ENCODE measurements around the gene ADARB2.
A peak's percentile ranks its signal among the peaks of the same experiment; 100 is the strongest.

The ADARB2 gene

GRCh38 chr10:1499359-1499957 lies 237.9 kb downstream of the ADARB2 start (continued):
- TF ChIP-seq ZSCAN30 (tag by site-specific recombination; IDR thresholded peaks at IDR 0.05) (no peak), ZNF664 (tag by site-specific recombination; IDR thresholded peaks at IDR 0.05) (no peak), ZNF76 (tag by site-specific recombination; IDR thresholded peaks at IDR 0.05; ENCODE audit: borderline replicate concordance, low read depth) (peak; percentile 53; the same call in 1 of the 2 replicates), KLF10 (tag by site-specific recombination; IDR thresholded peaks at IDR 0.05) (no peak), ATF2 (tag by site-specific recombination; IDR thresholded peaks at IDR 0.05; ENCODE audit: low read depth) (peak; percentile 83), SCRT2 (tag by site-specific recombination; IDR thresholded peaks at IDR 0.05) (peak; percentile 95), ZNF133 (tag by site-specific recombination; IDR thresholded peaks at IDR 0.05) (no peak), PATZ1 (tag by site-specific recombination; IDR thresholded peaks at IDR 0.05) (0 out of 2 replicates have a peak, but pooled peaks have one; percentile 22), GLIS1 (tag by site-specific recombination; IDR thresholded peaks at IDR 0.05) (no peak), SP7 (tag by site-specific recombination; IDR thresholded peaks at IDR 0.05) (peak; percentile 77; the same call in 1 of the 2 replicates), ZBTB8A (tag by site-specific recombination; IDR thresholded peaks at IDR 0.05) (no peak), SCRT1 (tag by site-specific recombination; IDR thresholded peaks at IDR 0.05; ENCODE audit: borderline replicate concordance) (no peak), ZBTB11 (tag by site-specific recombination; conservative IDR thresholded peaks at IDR 0.05; ENCODE audit: low read depth) (no peak), EGR2 (tag by site-specific recombination; IDR thresholded peaks at IDR 0.05; ENCODE audit: low read depth) (peak; percentile 18; the same call in 1 of the 2 replicates), ZNF324 (tag by site-specific recombination; IDR thresholded peaks at IDR 0.05) (no peak; the same call in 1 of the 2 replicates), YY1 (tag by site-specific recombination; IDR thresholded peaks at IDR 0.05) (no peak)

- Histone ChIP-seq H3K4me3 (ENCODE audit: low read depth, low read length) (no peak overlapping the region), H3K36me3 (ENCODE audit: control insufficient read depth in 2 of 2, insufficient read depth in 1 of 2, low read length in 2 of 2) (no peaks in the 10 kb centered on the region), H3K4me1 (ENCODE audit: control insufficient read depth, insufficient read depth, low read length) (no peaks in the 10 kb centered on the region), H3K27ac (ENCODE audit: extremely low read depth, low read depth, low read length) (peak overlapping the region; percentile 34), H3K9me3 (ENCODE audit: control insufficient read depth, insufficient read depth, low read depth, low read length) (no peaks in the 10 kb centered on the region)
- ChIA-PET CTCF (no interaction called here), POLR2A (no interaction called here)
- TF ChIP-seq ZSCAN5A (tag by site-specific recombination; IDR thresholded peaks at IDR 0.05) (0 out of 2 replicates have a peak, but pooled peaks have one; percentile 6), ZNF544 (tag by site-specific recombination; IDR thresholded peaks at IDR 0.05) (0 out of 2 replicates have a peak, but pooled peaks have one; percentile 60), GLIS2 (tag by site-specific recombination; IDR thresholded peaks at IDR 0.05) (no peak), ZBTB21 (tag by site-specific recombination; IDR thresholded peaks at IDR 0.05) (peak; percentile 82), ZEB2 (tag by site-specific recombination; IDR thresholded peaks at IDR 0.05) (peak; percentile 95), FEZF1 (tag by site-specific recombination; IDR thresholded peaks at IDR 0.05) (0 out of 2 replicates have a peak, but pooled peaks have one; percentile 5), EGR2 (tag by site-specific recombination; IDR thresholded peaks at IDR 0.05; ENCODE audit: low read depth) (no peak; the same call in 1 of the 2 replicates), TCF7L2 (IDR thresholded peaks at IDR 0.05; ENCODE audit: borderline replicate concordance, low read depth, low read length) (no peak), ZNF133 (tag by site-specific recombination; IDR thresholded peaks at IDR 0.05) (no peak), ZNF514 (tag by site-specific recombination; IDR thresholded peaks at IDR 0.05) (no peak), ZNF248 (tag by site-specific recombination; IDR thresholded peaks at IDR 0.05) (peak; percentile 94; the same call in 1 of the 2 replicates)
- TF ChIP-seq, protein P1, sequence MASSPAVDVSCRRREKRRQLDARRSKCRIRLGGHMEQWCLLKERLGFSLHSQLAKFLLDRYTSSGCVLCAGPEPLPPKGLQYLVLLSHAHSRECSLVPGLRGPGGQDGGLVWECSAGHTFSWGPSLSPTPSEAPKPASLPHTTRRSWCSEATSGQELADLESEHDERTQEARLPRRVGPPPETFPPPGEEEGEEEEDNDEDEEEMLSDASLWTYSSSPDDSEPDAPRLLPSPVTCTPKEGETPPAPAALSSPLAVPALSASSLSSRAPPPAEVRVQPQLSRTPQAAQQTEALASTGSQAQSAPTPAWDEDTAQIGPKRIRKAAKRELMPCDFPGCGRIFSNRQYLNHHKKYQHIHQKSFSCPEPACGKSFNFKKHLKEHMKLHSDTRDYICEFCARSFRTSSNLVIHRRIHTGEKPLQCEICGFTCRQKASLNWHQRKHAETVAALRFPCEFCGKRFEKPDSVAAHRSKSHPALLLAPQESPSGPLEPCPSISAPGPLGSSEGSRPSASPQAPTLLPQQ (tag by site-specific recombination; IDR thresholded peaks at IDR 0.05), result no peak
Observed at GRCh38 chr10:1498746-1499358, 238.5 kb downstream of the ADARB2 start.
